Ramos (cell line): ENCODE data around the gene DOCK3.
"Not testable (repeated sequence)": the region's sequence is repeated elsewhere in the genome, so short reads cannot be mapped to it uniquely, and the experiment has no call there.

Experiments used
- in situ Hi-C: fragments of 300-500 bp; cut with MboI; formaldehyde crosslinking; loops from one replicate; pipeline ENCODE4 v1.14.3; 2022; ENCODE audit warnings: low sequenced_read_pairs; ENCODE audit not compliant: unreplicated experiment

DOCK3 gene

GRCh38 chr3:50953825-50954414 is 279.2 kb downstream of the DOCK3 start:
- in situ Hi-C loops, result no loop called here

DNA sequence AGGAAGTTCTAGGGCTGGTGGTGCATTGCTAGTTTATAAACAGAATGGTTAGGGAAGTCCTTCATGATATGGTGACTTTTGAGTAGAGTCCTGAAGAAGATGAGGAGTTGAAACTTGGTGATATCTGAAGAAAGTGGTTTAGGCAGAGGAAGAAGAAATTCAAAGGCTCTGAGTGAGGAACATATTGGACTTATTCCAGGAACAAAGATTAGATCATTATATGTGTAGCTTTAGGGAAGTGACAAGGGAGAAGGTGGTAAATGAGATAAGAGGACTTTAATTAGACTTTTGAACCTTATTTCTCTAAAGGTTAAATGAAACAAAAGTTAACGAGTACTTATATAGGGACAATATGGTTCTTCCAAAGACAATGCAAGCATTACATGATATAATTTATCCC is 286.7 kb downstream of the DOCK3 start:
- in situ Hi-C loops, result no loop called here

DNA sequence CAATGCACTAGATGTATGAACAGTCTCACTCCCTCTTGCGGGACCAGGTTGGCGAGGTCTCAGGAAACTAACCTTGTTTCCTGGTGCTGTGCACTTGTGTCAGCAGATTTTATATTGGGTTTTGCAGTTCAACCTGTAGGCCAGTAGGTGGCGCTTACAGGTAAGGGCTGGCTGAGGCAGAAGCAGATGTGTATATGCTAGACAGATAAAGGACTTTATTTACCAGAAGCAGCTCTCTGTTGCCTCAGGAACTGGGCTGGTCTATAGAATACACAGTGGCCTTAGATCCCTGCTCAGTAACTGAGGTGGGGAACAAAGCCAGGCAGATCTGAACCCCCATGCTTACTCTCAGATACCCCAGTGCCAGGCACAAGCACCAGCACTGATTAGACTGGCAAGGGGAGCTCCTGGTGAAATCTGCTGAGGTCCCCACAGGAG is 296.8 kb downstream of the DOCK3 start:
- in situ Hi-C loops, result no loop called here

GRCh38 chr3:50972029-50972428 is 297.3 kb downstream of the DOCK3 start:
- in situ Hi-C loops, result no loop called here

DNA sequence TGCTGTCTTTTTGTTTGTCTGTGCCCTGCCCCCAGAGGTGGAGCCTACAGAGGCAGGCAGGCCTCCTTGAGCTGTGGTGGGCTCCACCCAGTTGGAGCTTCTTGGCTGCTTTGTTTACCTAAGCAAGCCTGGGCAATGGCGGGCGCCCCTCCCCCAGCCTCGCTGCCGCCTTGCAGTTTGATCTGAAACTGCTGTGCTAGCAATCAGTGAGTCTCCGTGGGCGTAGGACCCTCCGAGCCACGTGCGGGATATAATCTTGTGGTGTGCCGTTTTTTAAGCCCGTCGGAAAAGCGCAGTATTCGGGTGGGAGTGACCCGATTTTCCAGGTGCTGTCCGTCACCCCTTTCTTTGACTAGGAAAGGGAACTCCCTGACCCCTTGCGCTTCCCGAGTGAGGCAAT is 303.9 kb downstream of the DOCK3 start:
- in situ Hi-C loops, result not testable (repeated sequence)

- in situ Hi-C loops, result no loop called here
These were observed 304.4 kb downstream of the DOCK3 start for GRCh38 chr3:50978991-50979667.

GRCh38 chr3:50982540-50983325 is 308.0 kb downstream of the DOCK3 start:
- in situ Hi-C loops, result no loop called here

- in situ Hi-C loops, result no loop called here
These were observed 309.2 kb downstream of the DOCK3 start for GRCh38 chr3:50983887-50984286.

DNA sequence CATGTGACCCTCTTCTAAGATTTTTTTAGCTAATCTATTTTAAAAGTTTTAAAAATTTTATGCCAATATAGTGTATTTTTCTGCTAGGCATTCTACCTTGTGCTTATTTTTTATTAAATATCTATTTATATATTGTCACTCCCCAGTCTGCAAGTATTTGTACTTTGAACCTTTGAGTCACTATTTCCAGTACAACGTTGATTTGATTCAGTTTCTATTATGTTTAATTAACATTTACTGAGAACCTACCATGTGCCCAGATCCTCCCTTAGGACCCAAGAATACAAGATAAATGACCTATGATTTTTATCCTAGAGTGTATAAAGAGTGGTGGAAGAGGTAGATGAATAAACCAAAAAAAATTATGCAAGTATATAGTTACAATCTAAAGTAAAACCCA is 311.2 kb downstream of the DOCK3 start:
- in situ Hi-C loops, result no loop called here

- in situ Hi-C loops, result no loop called here
These were observed 312.0 kb downstream of the DOCK3 start for GRCh38 chr3:50986726-50987125.

DNA sequence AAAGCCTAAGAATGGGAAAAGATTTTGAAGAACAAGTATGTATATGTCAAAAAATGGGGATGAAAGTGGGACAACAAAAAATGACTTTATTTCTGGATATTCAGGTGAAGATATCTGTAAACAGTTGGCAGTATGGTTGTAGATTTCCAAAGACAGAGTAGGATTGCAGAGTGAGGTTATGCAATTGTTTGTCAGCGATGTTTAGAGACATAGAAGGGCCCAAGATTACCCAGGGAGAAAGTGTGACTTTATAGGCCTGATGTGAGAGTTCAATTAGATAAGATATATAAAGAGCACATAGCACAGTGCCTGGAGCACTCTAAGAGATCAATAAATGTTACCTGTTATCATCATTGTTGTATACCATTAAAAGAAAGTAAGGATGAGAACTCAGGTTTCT is 319.8 kb downstream of the DOCK3 start:
- in situ Hi-C loops, result no loop called here

DNA sequence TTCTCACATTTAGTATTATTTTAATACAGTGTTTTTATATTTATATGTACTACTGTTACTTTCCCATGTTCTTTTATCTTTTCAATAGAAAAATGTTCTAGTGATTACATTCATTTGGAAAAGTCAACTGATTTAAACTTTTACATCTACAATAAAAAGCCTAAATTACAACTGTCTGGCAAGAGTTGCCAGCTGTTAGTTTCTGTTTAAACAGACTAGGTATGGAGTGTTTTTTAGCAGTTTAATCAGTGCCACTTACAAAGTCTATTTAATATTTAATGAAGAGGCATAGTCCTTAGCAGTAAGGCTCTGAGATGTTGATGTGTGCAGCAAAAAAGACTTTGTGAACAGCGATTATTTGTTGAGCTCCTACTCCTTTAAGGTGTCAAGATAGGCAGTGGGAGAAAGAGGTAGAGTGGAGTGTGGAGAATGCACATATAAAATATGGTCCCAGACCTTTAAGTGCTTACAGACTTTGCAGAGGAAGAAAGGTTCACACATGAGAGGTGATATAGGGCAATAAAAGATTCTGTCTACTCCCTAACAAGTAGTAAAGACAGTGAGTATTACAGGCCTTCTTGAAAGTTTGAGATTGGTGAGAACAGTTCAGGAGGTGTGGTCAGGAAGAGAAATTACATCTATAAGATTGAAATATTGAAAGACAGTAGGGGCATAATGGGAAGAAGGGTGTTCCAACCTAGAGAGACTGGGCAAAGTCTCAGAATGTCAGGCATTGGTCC is 320.5 kb downstream of the DOCK3 start:
- in situ Hi-C loops, result no loop called here

- in situ Hi-C loops, result no loop called here
These were observed 327.8 kb downstream of the DOCK3 start for GRCh38 chr3:51002495-51002894.

GRCh38 chr3:51004235-51004634 is 329.5 kb downstream of the DOCK3 start:
- in situ Hi-C loops, result no loop called here

DNA sequence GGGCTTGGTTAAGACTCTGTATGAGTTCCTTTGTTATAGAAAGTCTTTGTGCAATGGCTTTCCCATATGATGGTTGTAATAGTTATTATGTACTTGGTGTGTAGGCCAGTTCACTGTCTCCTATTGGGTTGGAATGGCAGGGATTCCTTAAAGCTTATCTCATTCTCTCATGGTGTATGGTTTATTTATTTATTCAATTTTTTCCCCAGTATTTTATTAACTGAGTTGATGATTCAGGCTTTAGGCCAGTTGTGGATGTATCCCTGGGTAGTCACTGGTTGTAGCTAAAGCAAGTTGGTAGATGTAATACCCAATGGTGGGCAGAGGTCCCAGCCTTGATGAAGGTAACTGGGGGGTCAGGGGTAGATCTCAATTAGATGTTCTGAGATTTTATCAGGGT is 349.4 kb downstream of the DOCK3 start:
- in situ Hi-C loops, result no loop called here

DNA sequence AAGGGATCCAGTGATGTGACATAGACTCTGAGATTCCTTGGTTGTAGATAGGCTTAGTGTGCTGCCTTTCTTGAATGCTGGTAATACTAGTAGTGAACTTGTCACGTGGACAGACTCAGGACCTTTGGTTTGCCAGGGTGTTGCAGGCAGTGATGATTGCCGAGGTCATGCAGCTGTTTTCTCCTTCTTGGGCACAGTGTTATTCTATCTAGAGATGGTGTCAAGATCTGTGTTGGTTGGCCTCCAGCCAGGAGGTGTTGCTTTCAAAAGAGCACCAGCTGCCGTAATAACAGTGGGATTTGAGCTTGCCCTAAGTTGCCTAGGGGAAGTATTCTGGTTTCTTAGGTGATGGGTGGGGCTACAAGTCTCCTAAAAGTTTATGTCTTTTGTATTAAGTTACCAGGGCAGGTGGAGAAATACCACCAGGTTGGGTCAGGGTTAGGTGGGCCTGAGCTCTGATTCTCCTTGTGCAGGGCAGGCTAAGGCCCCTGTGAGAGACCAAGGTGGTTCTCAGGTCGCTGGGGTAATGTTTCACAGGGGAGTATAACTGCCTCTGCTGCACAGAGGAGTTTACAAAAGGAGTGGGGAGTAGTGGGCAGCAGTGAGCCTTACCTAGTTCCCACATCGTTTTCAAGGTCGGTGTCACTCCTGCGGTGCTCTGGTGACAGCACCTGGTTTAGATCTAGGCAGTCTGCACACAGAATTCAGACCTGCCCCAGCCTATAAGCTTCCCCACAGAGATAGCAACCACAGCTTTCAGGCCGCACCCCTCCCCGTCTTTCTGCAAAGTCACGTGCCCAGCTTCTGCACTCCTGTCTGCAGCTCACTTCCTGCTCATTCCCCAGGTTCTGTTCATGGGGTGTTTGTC is 350.3 kb downstream of the DOCK3 start:
- in situ Hi-C loops, result no loop called here

- in situ Hi-C loops, result no loop called here
These were observed 356.9 kb downstream of the DOCK3 start for GRCh38 chr3:51031666-51032065.

- in situ Hi-C loops, result no loop called here
These were observed 360.9 kb downstream of the DOCK3 start for GRCh38 chr3:51035630-51036029.

DNA sequence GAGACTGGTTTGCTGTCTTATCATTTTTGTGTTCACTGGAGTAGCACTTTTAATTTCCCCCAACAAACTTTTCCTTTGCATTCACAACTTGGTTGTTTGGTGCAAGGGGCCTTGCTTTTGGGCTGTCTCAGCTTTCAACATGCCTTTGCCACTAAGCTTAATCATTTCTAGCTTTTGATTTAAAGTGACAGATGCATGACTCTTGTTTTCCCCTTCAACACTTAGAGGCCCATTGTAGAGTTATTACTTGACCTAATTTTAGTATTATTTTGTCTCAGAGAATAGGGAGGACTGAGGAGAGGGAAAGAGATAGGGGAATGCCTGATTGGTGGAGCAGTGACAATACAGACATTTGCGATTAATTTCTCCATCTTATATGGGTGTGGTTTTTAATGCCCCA is 370.3 kb downstream of the DOCK3 start:
- in situ Hi-C loops, result no loop called here

DNA sequence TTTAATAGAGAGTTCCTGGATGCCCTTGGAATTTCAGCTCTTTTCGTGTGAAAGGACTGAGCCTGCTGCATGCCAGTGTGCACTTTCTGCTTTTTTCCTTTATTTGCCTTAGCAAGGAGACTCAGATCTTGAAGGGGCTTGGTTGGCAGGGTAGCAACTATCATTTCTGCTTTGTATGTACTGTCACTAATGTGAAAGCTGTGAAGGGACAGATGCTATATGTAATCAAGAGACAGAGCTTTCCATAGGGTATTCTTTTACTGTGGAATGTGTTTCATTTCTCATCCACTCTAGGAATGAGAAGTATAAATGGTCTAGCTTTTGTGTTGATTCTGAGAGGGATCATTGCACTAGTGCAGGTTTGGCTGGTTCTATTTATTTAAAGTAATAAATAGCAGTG is 377.8 kb downstream of the DOCK3 start:
- in situ Hi-C loops, result no loop called here
